Left cardiac atrium (tissue), 4 donors: ENCODE results near the gene FAM163A. TPM values are rescaled to one million over a fixed set of nuclear protein-coding genes. Genes with fewer than 3 reads are reported as not detected.

Experiments used
- ATAC-seq, 2 donors: fragments of 200-7000 bp; cut with Tn5 transposase; one replicate each; pipeline ENCODE4 v1.9.1; 2020; ENCODE audit warnings: mild to moderate bottlenecking in 2 of 2, moderate library complexity in 2 of 2
- DNase-seq: peaks from one replicate; pipeline ENCODE4 v3.0.0-alpha.2; 2020
- intact Hi-C, 2 donors: fragments of 100-400 bp; cut with DNase I; formaldehyde crosslinking; loops; one replicate each; pipeline versions ENCODE4 v1.14.1 to v1.15.1; 2022 to 2023
- total RNA-seq, 2 donors: library from RNA; stranded (reverse); fragmentation: NEBNext Ultra II Directional; extraction: Animal tissue kit (Norgen Biotek cat#: 25700); gene quantifications; one replicate each; pipeline ENCODE4 v1.2.1, GENCODE V29; 2021
- donor health status: DM: no; HTN: yes; CAD: no.
- donor health status: DM: no; HTN: yes; CAD: no; lungs with severe emphysema.
- donor health status: DM: yes; HTN: yes; CAD: no.
- donor health status: Dilated cardiomyopathy.

The FAM163A gene
- total RNA-seq, 2 donors from 2014 or later: 0.27 TPM; not detected in 1

DNA sequence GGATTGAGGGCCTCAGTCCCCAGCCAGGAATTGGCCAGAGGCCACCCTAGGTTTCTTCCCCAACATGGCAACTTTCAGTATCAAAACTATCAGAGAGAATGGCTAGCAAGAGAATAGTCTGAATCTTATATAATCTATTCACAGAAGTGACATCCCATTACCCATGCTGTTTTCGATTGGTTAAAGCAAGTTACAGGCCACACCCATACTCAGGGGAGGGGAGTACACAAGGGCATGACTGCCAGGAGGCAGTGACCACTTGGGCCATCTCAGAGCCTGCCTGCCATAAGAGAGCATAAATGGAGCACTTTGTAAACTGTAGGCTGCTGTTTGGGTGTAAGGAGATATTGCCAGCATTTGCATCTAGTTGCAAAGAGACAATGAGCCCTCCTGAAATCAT is 65.4 kb downstream of the FAM163A start:
- DNase-seq: no peak
- no peak for ATAC-seq
- intact Hi-C loops: no loop called here

DNA sequence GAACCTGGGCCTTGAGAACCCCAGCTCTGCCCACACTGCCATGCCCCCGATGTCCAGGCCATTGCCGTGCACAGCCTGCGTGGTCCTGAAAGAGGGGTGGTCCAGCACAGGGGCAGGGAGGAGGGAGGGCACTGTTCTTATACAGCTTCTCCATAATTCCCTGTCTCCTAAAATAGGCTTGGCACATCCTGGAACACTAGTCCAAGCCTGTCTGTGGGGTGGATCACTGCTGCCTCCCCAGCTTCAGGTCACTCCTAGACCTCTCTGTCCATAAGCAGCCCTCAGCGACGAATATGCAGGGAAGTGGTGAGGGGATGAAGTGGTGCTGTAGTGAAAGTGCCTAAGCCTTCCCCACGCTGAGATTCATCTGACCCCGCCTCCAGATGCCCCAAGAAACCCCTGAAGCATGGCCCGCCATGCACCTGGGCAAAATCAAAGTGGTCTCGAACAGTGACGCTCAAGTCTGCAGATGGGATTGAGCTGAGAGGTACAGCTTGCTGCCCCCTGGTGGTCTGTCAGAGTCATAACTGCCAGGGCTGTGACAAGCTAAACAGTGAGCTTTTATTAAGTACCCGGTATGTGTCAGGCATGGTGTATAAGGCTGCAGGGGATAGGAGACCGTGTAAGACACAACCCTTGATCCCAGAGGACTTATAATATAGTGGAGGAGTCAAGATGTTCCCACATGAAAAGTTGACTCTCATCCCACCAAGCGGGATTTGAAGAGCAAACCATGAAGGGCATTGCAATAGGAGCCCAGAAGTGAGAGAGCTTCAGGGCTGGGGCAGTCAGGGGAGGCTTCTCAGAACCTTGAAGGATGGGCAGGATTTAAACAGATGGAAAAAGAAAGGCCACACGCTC is 66.6 kb downstream of the FAM163A start:
- DNase-seq: peak; percentile 61
- peak; percentile 35 to 53 for ATAC-seq
- intact Hi-C loops: loop anchor here (1.0 to 10.0 kb wide), 3 partner anchors 101 to 445 kb away; partner anchors contain the start of gene AXDND1 (in 1 of the 2)

DNA sequence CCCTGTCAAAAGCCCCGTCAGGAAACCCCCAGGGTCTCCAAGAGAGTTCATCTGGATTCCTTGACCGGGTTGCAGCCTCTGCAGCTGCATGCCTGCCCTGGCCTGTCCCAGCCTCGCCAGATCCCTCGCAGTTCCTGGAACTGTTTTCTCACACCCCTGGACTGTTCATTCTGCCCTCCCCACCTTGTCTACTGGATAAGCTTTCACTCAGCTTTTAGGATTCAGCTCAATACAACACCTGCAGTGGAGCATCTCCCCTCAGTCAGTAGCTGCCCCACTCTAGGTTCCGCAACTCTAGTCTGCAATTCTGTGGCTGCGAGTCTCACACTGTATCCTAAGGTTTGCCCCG is 67.2 kb downstream of the FAM163A start:
- intact Hi-C loops: loop anchor here (1.0 to 10.0 kb wide), 3 partner anchors 102 to 446 kb away; partner anchors contain the start of gene AXDND1 (in 1 of the 2)
- no peak for ATAC-seq
- no peak for DNase-seq

DNA sequence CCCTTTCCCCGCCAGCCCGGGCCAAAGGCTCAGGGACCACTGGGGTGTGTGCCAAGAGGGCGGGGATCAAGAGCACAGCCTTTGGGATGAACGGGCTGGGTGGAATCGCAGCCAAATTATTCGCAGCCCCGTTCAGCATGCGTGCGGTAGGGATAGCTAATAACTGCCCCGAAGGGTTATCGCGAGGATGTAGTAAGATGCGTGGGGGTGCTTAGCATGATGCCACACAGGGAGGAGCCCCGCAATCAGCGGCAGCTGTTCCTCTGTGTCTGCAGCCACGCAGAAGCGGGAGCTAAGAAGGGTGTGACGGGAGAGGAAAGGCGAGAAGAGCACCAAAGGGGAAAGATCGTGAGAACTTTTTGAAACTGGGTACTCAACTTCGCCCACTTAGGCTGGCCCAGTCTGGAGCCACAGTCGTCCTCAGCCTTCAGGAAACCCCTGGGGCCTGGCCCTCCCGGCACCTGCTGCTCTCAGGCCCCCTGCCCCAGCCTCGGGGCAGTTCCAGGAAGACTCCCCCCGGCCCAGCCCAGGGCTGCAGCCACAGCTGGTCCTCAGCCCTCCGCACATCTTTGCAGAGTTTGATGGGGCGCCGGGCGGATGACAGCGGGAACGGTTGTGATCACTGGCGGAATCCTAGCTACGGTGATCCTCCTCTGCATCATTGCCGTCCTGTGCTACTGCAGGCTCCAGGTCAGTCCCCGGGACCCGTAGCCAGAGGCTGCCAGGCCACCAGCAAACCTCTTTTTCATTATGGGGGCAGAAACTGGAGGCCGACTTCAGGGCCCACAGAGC is 69.6 kb downstream of the FAM163A start:
- ATAC-seq (no peak), DNase-seq (no peak)
- intact Hi-C loops: loop anchor here (5.0 to 10.0 kb wide), 2 partner anchors 105 to 448 kb away; partner anchors contain the start of gene AXDND1 (in 1 of the 2)

DNA sequence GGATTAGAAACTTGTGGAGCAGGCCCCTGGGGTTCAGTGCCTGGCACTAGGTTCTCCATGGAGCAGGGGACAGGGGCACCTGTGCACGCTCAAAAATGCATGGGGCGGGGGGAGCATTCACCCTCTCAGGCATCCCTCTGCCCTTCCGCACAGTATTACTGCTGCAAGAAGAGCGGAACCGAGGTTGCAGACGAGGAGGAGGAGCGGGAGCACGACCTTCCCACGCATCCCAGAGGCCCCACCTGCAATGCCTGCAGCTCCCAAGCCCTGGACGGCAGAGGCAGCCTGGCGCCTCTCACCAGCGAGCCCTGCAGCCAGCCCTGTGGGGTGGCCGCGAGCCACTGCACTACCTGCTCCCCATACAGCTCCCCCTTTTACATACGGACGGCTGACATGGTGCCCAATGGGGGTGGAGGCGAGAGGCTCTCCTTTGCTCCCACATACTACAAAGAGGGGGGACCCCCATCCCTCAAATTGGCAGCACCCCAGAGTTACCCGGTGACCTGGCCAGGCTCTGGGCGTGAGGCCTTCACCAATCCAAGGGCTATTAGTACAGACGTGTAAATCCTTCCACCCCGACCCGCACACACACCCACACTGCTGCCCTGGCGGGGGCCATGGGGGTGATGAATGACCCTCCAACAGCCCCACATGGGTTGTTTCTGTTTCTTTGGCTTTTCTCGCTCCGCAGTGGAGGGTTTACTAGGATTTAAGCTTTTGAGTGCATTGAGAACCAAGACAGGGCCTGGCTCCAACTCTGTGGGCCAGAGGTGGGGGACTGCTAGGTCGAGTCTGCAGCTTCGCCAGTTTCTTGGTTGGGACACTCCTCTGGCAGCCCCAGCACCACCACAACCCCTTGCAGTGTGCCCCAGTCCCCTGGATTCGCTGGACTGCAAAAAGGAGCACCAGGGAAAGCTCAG is 70.8 kb downstream of the FAM163A start:
- DNase-seq (no peak), ATAC-seq (no peak)
- intact Hi-C loops: loop anchor here (5.0 to 10.0 kb wide), 2 partner anchors 107 to 449 kb away; partner anchors contain the start of gene AXDND1 (in 1 of the 2)

DNA sequence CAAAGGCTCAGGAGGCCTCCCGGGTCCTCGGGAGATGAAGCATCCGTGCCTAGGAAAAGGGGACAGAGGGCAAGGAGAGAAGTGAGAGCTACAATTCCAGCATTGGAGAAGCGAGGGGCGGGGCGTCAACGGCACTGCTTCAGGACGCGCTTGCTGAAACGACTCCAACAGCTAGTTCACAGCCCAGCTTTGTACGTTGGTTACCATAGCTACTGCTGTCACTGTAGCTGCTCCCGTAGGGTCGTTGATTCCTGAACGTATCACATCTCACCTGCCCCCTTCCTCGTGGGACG is 71.4 kb downstream of the FAM163A start:
- DNase-seq (peak; percentile 80), ATAC-seq (peak; percentile 39 to 61)
- intact Hi-C loops: loop anchor here (5.0 to 10.0 kb wide), 2 partner anchors 107 to 450 kb away; partner anchors contain the start of gene AXDND1 (in 1 of the 2)

DNA sequence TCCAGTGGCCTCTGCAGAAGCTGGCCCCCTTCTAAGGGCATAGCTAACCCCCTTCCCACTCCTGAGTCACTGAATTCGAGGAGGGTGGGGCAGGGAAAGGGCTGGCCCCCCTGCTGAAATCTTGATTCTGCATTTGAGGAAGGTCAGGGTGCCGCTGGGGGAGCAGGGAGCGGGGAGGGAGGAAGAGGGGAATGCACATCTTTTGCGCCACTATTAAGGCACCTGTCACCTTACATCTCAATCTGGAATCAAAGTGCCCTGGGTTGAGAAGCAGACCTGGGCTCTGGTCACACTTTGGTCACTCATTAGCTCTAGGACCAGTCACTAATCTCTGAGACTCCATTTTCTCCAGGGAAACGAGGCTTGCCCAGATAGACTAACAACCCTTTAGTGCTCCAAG is 72.5 kb downstream of the FAM163A start:
- no peak for DNase-seq
- no peak for ATAC-seq
- intact Hi-C loops: loop anchor here in 1 of 2 donors (10.0 kb wide), 1 partner anchor 451 kb away; the partner anchor contains the start of gene AXDND1

DNA sequence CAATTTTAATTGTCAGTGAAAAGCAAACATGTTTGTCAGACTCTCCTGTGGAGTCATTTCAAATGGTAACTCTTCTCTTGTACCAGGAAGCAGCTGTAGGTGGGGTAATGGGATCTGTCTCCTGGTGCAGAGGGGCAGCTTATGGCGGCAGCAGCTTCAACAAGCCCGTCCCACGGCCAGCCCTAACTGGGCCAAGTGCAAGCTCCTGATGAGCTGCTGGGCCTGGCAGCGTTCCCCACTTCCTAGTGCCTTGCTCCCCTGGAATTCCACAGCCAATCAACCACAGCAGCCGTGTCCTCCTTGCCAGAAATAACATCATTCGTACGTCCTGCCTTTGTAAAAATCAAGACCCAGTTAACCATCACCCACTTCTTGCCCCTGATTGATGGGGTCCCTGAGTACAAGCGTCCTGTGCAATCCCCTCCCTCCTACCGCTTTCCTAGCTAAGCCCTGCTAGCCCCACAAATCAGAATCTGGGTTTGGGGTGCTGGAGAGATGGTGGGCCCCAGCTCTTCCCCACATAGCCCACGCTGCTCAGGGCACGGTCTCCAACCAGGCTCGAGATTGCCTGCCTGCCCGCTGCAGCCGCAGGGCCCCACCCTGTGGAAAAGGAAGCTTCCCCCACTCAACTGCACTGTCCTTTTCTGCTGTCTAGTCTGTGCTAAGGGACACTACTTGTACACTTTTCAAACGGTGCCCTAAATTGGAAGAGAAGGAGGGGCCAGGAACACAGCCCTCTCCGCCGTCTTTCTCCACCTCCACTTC is 73.3 kb downstream of the FAM163A start:
- DNase-seq (peak; percentile 76), ATAC-seq (peak; percentile 23 to 42)
- intact Hi-C loops: loop anchor here in 1 of 2 donors (10.0 kb wide), 1 partner anchor 452 kb away; the partner anchor contains the start of gene AXDND1

DNA sequence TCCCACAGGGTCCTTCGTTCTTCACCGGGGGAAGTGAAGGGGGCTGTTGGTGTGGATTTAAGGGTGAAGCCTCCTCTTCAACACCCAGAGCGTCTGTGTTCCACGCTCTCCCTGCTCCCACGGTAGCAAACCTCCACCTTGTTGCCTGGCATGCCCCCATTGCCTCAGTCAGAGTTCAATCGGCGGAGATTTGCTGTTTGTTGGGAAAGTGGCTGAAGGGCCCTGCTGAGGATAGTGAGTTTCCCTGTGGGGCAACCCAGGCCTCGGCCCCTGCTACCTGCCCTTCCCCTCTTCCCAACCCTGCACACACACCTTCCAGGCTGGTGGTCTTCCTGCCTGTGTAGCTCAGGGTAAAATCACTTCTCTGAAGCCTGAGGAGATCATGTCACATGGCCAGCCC is 74.0 kb downstream of the FAM163A start:
- no peak for DNase-seq
- intact Hi-C loops: loop anchor here in 1 of 2 donors (10.0 kb wide), 1 partner anchor 452 kb away; the partner anchor contains the start of gene AXDND1
- ATAC-seq: no peak

DNA sequence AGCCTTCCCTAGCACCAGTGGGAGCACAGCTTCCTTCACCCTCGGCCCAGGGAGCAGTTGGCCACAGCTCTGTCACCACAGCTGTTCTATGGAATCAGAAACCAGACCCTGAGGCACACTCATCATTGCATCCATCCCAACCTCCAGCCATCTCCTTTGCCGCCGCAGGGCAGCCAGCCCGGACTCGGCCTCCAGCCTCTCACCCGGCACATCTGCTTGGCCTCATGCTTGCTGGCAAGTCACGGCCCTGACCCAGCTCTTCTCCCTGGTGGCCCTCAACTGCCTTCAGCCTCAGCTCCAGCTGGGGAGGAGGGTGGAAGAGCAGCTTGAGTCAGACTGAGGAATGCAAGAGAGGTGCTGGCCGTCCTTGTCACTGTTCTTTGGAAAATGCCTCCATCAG is 74.7 kb downstream of the FAM163A start:
- peak; percentile 21 to 60 for ATAC-seq
- intact Hi-C loops: loop anchor here in 1 of 2 donors (10.0 kb wide), 1 partner anchor 453 kb away; the partner anchor contains the start of gene AXDND1
- DNase-seq: peak; percentile 76

DNA sequence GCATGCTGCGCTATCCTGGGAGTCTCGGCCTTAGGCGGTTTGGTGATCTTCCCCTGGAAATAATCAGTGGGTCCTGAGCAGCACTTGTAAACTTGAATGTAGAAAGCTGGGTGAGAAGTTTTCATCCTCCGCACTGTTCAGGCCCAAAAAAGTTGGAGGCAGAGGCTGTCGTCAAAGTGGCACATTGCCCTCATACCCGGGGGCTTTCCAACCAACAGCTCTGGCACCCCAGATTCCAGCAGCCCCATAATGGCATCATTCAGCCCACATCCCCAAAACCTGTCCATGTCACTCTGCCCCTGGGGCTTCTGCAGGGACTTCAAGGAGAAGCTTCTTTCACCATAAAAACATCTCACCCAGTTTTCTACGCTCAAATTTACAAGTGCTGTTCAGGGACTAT is 75.2 kb downstream of the FAM163A start:
- ATAC-seq: no peak
- intact Hi-C loops: loop anchor here in 1 of 2 donors (10.0 kb wide), 1 partner anchor 453 kb away; the partner anchor contains the start of gene AXDND1
- no peak for DNase-seq

DNA sequence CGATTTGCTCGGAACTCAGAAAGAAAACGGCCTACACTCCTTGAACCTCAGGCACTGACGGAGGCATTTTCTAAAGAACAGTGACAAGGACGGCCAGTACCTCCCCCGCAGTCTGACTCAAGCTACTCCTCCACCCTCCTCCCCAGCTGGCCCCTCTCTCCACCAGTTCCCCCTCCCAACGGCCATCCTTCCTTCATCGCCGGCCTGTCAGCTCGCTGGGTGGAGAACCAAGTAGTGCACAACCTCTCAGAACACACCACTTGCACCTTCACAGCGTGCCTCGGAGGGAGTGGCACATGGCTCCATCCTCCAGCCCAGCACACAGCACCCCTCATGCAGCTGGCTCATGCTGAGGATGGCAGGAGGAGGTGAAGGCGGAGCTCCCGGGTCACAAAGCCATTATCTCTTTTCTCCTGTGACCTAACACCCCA is 75.7 kb downstream of the FAM163A start:
- intact Hi-C loops: loop anchor here in 1 of 2 donors (10.0 kb wide), 1 partner anchor 454 kb away; the partner anchor contains the start of gene AXDND1
- DNase-seq (peak; percentile 47), ATAC-seq (peak in 1 of 2 donors; percentile 18)

DNA sequence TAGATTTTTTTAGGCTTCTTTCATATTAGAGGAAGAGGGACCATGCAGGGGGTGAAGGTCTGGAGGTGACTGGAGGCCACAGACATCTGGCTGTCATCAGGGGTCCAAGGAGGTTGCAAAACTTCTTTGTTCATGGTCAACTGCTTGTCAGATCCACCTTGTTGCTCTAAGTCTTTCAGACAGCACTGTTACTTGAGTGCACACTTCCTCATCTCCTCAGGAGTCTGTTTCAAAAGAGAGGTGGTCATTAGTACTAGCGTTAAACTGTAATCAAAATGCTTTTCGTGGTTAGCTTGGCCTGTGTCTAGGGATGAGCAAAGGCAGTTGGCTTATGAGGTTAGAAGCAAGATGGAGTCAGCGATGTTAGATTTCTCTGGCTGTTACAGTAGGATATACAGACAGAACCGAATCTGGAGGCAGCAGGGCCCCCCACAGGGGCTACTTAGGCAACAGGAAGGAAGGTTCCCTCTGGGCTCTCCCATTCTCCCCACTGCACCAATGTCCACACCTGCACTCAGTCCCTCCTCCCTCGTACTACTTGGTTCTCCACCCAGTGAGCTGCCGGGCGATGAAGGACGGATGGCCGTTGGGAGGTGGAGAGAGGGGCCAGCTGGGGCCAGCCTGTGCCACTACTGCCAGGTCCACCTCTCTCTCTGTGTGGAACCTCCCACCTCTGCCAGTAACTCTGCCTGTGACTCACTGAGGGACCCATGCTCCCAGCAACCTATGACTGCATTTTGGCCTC is 77.3 kb downstream of the FAM163A start:
- ATAC-seq (no peak), DNase-seq (no peak)
- intact Hi-C loops: no loop called here

DNA sequence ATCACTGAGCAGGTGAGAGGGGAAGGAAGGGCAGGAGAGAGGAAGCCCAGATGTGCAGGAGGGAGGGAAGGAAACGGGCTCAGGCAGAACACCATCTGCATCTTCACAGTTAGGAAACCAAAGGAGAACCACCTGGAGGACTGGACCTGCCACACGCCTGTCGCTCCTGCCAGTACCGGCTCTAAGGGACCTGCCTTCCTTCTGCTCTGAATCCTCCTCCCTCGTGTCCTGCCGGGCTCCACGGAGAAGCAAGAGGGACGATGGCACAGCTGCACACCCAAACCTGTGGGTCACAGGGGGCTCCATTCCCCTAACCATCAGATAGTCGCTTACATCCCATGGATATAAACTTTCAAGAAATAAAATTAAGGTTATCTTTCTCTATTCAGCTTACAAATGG is 78.4 kb downstream of the FAM163A start:
- DNase-seq: no peak
- no peak for ATAC-seq
- intact Hi-C loops: no loop called here

DNA sequence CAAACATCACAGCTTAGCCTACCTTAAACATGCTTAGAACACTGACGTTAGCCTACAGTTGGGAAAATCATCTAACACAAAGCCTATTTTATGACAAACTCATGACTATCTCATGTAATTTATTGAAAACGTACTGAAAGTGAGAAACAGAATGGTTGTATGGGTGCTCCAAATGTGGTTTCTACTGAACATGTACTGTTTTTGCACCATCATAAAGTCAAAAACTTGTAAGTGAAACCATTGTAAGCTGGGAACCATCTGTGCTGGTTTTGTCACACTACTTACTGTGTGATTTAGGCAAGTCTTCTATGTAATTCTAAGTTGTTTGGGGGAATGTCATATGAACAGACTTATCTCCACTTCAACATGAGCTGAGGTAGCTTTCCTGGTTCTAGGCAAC is 79.0 kb downstream of the FAM163A start:
- intact Hi-C loops: no loop called here
- DNase-seq (no peak), ATAC-seq (no peak)

DNA sequence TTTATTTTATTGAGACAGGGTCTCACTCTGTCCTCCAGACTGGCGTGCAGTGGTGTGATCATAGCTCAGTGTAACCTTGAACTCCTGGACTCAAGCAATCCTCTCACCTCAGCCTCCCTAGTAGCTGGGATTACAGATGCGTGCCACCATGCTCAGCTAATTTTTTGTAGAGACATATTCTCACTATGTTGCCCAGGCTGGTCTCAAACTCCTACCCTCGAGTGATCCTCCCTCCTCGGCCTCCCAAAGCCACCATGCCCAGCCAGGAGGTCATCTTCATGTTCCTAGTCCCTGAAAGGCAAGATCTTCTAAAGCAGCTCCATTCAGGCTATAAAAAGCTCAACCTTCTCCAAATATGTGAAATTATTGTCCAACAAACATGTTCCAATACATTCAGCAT is 80.6 kb downstream of the FAM163A start:
- ATAC-seq (no peak), DNase-seq (no peak)
- intact Hi-C loops: no loop called here

DNA sequence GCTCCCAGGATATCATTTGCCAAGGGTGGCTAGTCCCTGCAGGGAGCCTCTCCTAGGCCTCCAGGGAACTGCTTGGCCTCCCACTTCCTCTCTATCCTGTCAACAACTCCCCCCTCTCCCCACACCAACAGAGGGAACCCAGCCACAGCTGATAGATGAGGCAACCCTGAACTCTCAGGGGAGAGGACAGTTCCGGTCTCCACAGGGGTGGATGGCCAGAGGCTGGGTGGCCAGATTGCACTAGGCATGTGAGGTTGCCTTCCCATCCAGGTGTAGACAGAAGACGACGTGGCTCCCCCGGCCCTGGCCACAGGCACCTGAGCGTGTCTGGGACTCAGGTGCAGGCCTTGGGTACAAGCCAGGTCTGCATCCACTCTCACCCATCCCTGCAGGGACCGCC is 81.2 kb downstream of the FAM163A start:
- ATAC-seq (peak in 1 of 2 donors; percentile 13), DNase-seq (no peak)
- intact Hi-C loops: no loop called here
